Suppressor macrophage treated with lipopolysaccharide for 4 hours (primary cell): ENCODE results near the gene ZSWIM3.

Source experiments
- DNase-seq: peaks from one replicate; pipeline ENCODE4 v3.0.0-alpha.2; 2020

The ZSWIM3 gene

DNA sequence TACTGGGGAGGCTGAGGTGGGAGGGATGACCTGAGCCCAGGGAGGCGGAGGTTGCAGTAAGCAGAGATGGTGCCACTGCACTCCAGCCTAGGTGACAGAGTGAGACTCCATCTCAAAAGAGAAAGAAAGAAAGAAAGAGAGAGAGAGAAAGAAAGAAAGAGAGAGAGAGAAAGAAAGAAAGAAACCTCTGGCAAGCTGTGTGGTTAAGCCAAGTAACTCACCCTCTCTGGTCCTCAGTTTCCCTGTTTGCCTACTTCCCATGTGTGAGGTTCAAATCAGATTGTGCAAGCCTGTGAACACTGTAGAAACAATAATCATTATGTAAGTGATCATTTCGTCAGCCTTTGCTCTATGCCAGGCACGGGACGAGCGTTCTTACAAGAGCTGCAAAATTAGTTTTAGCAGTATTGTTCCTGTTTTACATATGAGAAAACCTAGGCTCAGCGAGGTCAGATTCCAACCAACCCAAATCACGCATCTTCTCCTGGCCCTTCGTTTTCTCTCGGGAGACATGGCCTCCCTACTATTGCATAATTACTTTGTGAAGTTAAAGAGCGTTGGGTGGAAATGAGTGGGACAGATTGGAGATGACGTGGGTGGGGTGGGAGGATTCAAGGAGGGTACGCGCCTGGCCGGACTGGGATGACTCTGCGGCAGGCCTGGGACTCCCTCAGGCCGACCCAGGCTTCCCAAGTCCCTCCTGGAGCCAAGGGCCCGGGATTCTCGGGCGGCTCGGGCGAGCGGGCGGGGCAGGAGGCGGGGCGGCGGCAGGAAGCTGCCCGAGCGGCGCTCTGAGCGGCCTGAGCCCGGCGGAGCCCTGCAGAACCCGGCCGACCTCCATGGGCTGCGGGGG is 24.2 kb upstream of the ZSWIM3 start, which contains the start of gene SNX21:
TSS of gene SNX21 (plus strand) at position 770 of the 853 bp plus-strand sequence. CDS start 121 bp downstream, outside the sequence.
- peak; percentile 90 for DNase-seq

DNA sequence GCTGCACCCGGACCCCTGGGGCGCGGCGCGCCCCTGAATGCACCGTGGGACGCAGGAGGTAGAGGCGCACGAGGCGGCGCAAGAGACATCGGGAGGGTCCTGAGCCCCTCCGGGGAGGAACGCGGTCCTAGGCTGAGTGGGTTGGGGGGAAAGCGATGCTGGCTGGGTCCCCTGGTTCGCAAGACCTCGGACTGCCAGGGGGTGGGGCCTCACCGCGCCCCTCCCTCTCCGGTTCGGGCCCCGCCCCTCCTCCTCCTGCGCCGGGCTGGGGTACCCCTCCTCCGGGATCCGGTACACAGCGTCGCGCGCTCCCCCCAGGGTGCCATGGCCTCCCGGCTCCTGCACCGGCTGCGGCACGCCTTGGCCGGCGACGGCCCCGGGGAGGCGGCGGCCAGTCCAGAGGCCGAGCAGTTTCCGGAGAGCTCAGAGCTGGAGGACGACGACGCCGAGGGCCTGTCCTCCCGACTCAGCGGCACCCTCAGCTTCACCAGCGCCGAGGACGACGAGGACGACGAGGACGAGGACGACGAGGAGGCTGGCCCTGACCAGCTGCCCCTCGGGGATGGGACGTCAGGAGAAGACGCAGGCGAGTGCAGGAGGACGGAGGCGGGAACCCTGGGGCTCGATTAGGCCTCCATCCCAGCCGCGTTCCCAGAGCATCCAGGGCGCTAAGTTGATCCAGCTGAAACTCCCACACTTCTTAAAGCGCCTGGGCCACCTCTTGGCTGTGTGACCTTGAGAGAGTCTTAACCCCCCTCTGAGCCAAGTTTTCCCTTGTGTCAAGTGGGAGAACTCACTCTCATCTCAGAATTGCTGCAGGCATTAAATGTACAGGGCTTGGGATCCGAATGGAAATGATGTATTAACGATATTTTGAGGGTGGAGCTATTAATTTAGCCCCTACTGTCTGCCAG is 23.3 kb upstream of the ZSWIM3 start:
- DNase-seq: no peak

DNA sequence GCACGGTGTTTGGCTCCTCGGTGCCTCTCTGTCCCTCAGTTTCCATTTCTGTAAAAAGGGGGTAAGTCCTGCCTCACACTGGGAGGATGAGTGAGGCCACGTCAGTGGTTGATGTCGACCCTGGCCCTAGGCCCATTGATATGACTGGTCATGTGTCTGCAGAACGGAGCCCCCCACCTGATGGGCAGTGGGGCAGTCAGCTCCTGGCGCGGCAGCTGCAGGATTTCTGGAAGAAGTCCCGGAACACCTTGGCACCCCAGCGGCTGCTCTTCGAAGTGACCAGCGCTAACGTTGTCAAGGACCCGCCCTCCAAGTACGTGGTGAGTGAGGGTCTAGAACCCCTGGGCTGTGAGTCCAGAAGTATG is 22.6 kb upstream of the ZSWIM3 start:
- DNase-seq: no peak

DNA sequence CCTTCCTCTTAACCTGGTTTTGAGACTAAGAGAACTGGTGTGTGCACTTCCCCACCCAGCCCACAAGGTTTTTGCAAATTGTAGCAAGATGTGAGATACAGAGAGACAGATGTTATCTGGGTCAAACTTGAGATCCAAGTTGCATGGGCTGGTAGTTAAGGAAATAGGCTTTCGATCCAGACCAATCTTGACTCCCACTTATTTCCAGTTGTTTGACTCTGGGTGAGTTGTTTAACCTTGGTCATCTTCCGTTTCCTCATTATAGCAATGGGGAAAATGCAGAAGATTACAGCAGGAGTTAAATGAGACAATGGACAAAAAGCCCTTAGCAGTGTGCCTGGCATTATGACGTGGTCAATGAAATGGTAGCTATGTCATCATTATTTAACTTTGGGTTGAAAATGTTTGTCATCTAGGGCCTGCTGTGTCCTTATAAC is 22.1 kb upstream of the ZSWIM3 start:
- peak; percentile 45 for DNase-seq

DNA sequence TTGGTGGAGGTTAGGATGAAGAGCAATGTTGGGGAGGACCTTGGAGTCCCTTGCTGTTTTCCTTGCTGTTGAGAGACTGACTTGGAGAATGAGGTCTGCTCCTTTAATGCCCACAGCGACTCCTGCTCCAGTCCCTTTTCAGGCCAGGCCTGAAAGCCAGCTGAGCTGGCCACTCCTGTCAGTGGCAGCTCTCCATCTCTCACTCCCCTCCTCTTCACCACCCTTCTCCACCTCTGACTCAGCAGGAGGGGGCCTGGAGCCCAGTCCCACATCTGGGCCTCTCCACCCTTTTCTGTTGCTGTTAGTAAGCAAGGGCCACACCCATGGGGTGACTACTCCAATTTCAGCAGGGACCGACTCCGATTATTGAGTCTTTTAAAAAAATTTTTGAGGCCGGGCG is 21.6 kb upstream of the ZSWIM3 start:
- no peak for DNase-seq

DNA sequence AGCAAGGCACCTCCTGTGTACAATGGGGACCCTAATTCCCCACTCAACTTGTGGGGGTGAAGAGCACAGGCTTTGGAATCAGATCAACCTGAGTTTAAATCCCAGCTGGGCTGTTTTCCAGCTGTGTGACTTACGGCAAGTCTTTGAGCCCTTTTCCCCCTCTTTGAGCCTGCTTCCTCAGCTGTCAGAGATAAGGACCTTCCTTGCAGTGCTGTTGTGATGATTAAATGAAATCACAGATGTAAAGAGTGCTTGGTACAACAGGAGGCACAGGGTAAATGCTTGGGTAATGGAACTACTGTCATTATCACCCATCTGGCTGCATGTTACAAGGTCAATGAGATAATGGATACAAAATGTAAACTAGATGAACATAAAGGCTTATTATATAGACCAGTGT is 20.6 kb upstream of the ZSWIM3 start:
- no peak for DNase-seq

DNA sequence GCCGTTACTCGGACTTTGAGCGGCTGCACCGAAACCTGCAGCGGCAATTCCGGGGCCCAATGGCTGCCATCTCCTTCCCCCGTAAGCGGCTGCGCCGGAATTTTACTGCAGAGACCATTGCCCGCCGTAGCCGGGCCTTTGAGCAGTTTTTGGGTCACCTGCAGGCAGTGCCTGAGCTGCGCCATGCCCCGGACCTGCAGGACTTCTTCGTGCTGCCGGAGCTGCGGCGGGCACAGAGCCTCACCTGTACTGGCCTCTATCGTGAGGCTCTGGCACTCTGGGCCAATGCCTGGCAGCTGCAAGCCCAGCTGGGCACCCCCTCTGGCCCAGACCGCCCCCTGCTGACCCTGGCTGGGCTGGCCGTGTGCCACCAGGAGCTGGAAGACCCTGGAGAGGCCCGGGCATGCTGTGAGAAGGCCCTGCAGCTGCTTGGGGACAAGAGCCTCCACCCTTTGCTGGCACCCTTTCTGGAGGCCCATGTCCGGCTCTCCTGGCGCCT is 16.7 kb upstream of the ZSWIM3 start:
- no peak for DNase-seq

DNA sequence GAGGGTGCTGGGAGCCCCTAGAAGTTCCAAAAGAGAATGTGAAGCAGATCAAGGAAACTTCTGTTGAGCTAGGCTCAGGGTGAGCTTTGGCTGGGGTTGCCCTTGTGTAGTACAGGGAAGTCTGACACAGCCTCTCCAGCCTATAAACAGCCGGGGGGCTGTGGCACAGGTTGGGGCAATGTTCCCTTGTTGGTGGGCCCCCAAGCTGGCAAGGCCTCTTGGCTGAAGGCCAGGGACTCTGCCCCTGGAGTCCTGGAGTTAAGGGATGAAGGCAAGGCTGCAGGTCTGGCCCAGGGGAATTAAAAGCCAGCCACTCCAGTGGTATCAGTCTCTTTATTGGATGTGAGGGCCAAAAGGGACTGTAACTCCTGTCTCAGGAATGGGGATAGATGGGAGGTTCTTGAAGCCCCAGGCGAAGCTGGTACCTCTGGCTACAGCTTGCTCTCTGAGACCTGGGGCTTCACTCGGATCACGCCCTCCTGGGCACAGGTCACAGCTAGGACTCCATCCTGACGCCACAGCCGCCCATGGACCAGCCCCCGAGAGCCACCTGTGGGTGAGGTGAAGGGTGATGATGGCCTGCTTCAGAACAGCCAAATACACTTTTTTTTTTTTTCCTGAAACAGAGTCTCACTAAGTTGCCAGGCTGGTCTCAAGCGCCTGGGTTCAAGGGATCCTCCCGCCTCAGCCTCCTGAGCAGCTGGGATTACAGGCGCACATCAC is 15.8 kb upstream of the ZSWIM3 start:
- no peak for DNase-seq

DNA sequence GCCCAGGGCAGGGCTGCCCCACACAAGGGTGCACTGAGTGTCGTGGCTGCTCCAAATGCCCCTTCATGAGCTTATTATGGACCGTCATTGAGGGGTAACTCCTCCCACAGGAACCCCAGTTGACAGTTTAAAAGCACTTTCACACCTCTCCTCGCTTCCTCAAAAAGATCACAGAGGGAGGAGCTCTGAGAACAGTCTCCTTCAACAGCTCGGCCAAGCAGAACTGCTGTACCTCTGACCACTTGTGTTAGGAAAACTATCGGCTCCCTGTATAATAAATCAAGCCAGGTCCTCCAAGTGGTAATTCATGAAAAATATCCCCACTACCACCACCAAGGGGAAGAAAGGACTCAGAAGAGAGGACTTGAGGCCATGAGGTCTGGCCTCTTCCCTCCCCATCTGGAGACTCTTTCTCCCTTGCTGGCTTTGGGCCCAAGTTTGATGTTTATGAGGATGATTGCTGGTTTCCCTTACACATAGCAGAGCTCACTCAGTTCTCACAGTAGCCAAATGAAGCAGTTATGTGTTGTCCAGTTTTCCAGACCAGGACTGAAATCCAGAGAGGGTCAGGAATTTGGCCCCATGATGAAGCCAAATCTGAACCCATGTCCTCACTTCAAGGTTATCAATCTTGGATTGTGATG is 15.1 kb upstream of the ZSWIM3 start:
- DNase-seq: peak; percentile 25

DNA sequence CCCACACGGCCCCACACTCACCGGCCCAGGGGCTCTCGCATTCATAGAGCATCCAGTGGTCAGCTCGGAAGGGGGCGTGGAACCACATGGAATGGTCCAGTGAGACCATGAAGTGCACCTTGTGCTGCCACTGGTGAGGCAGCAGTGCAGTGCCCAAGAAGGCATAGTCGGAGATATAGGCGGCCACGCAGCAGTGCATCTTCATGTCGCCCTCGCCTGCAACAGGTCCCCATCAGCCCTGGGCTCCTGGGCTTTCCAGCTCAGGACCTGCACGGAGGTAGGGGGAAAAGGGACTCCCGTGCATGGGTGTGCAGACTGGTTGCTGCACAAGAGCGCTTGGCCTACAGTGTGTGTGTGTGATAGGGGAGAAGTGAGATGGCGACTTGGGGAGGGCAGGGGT is 13.9 kb upstream of the ZSWIM3 start:
- no peak for DNase-seq

DNA sequence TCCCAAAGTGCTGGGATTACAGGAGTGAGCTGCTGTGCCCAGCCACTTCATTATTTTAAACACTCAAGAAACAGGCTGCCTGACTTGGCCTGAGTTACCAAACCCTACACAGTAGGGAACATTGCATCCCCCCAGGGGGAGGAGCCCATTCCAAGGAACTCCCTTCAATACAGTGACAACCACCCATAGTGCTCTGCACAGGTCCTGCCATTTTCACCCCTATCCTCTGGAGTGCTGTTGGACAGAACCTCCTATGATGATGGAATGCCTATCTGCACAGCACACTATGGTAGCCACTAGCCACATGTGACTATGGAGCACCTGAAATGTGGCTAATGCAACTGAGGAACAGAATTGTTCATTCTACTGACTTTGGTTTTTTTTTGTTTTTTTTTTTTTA is 12.0 kb upstream of the ZSWIM3 start:
- DNase-seq: no peak

DNA sequence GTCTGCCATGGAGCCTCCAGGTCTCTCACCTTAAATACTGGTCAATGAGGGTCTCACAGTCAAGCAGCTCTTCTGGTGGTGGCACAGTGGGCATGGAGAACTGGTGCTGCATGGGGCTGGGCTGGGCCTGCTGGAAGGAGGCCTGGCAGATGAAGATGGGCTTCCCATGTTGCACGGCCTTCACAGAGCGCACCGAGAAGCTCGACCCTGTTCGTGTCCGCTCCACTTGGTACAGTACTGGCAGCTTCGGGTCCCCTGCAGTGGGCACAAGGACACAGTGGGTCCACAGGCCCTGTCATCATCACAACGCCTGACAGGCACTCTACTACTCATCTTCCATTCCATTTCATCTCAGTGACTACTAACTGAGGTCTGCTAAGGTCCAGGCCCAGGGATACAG is 9.0 kb upstream of the ZSWIM3 start:
- DNase-seq: no peak

DNA sequence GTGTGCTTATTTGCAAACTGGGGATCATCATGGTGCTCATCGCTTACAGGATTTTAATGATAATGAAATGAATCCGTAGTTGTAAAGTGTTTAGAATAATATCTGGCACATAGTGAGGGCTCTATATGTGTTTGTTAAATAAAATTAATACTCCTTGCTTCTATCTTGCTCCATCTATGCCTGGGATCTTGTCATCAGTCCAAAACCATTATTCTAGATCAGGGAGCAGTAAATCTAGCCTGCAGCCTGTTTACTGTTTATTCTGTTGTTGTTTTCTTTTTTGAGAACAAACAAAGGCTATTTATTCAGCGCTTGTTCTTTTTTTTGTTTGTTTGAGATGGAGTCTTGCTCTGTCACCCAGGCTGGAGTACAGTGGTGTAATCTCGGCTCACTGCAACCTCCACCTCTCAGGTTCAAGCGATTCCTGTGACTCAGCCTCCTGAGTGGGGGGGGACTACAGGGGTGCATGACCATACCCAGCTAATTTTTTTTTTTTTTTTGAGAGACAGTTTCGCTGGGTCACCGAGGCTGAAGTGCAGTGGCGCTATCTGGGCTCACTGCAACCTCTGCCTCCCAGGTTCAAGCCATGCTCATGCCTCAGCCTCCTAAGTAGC is 8.3 kb upstream of the ZSWIM3 start:
- DNase-seq: no peak

DNA sequence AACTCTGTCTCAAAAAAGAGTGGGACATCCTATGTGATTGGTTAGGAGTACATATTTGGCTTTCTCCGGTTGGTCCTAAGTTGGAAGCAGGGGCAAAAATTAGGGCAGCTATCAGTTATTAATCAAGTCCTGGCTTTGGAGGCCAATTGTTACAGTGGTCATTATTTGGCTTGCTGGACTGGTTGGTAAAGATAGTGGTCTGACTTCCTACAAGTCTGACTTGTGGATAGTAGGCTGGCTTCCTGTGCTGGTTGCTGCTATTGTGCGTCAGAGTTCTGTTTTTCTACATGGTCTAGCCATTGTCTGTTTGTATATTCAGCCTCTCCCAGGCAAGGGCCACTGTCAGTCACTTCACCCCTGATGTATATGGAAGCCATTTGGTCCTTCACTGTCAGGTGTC is 7.2 kb upstream of the ZSWIM3 start:
- no peak for DNase-seq

DNA sequence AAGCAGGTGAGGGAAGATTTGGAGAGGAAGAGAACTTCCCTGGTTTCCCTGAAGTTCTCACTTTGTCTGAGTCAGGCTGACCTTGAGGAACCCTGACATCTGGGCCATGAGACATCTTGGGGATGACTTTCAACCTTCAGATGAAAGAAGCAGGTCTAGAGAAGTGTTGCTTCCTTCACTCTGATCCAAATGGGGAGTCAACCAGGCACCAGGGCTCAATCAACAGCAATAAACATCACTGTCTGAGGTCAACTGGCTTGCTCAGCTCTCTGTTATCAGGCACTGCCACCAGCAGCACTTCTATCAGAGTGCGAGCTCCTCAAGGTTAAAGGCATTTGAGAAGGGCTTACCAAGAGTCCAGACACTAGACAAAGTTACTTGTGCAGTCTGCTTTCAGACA is 6.5 kb upstream of the ZSWIM3 start:
- DNase-seq: no peak

DNA sequence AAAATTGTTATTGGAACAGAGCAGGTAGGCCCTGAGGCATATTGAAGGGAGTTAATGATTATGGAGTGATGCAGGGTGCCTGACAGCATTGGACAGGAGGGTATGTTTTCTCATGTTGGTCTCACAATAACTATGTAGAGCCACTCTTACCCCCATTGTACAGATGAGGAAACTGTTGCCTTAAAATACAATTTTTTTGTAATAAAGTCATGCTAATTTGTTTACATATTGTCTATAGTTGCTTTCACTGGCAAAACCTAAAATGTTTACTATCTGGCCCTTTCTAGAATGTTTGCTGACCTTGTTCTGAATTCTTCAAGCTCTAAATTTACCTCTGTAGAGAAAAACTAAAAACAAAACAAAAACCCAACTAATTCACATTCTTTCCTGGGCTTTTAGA is 5.9 kb upstream of the ZSWIM3 start:
- no peak for DNase-seq

DNA sequence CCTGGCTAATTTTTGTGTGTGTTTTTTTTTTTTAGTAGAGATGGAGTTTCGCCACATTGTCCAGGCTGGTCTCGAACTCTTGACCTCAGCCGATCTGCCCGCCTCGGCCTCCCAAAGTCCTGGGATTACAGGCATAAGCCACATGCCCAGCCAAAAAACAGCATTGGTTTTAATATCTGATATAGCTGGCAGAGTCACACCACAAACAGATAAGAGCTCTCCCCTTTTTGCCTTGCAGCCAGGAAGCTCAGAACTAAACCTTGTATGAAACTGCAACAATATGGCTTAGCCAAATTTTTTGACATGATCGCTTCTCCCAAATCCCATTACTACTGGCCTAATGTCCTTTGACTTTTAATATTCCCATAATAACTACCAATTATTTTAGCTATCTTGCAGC is 5.1 kb upstream of the ZSWIM3 start:
- DNase-seq: no peak

DNA sequence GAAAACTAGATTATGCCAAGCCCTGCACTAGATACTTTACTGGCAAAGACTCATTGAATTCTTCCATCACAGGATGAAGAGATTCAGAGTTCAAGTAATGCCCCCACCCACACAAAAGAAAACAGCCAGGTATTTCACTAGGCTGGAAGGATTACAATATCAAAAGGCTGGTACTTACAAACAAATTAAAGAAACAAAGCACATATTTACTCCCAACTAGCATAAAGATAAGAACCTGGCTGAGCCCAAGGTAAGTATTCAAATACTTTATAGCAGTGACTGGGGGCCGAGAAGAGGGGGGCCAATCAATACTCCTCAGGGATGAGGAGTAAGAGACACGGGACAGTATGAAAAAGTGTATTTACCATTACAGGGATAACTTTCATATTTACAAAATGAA is 3.9 kb upstream of the ZSWIM3 start:
- DNase-seq: no peak

DNA sequence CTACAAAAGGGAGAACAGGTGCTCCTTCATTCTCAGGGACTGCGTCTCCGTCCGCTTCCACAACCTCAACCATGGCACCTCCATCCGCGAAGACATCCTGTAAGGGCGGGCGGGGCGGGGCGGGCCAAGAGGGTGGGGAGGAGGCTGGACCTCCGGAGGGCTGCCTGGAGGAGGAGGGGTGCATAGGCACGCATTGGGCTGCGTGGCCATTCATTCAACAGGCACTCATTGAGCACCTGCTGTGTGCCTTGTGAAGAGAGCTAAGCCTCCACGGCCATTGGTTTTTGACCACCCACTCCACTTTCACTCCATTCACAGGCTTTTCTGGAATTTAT is 435 bp downstream of the ZSWIM3 start:
- no peak for DNase-seq

DNA sequence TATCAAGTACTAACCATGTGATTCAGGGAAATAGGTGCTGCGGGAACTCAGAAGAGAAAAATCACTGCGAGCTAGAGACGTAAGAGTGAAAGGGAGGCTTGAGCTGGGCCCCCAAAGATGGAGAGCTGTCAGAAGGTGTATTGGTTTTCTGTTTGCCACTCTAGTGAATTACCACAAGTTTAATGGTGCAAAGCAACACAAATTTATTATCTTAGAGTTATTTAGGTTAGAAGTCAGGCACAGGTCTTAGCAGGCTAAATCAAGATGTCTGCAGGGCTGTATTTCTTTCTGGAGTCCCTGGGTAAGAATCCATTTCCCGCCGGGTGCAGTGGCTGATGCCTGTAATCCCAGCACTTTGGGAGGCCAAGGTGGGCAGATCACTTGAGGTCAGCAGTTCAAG is 2.5 kb downstream of the ZSWIM3 start:
- DNase-seq: no peak

DNA sequence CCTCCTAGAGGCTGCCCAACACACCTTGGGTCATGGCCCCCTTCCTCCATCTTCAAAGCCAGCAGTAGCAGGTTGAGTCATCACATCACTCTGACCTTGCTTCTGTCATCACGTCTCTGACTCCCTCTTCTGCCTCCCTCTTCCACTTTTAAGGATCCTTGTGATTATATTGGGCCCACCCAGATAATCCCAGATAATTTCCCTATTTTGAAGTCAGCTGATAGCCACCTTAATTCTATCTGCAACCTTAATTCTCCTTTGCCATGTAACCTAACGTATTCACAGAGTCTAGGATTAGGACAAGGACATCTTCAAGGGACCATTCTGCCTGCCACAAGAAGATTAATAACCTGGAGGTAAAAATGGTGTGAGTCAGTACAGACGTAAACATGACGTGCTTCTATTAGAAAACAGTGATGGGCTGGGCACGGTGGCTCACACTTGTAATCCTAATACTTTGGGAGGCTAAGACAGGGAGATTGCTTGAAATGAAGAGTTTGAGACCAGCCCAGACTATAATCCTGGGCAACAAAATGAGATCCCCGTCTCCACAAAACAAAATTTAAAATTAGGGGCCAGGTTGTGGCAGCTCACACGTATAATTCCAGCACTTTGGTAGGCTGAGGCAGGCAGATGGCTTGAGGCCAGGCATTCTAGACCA is 3.3 kb downstream of the ZSWIM3 start:
- DNase-seq: no peak
